GM18499 (cell line): ENCODE data around the gene NLRP8.
"Not testable (repeated sequence)": the region's sequence is repeated elsewhere in the genome, so short reads cannot be mapped to it uniquely, and the experiment has no call there.

Experiments used
- ATAC-seq: cut with Tn5 transposase; IDR thresholded peaks from one replicate; pipeline ENCODE4 v1.9.1; 2021; ENCODE audit warnings: moderate number of reproducible peaks; ENCODE audit not compliant: insufficient read depth, unreplicated experiment

Gene NLRP8

GRCh38 chr19:55962186-55962585 is 14.6 kb downstream of the NLRP8 start:
- ATAC-seq = no peak

- no peak for ATAC-seq
Measured at GRCh38 chr19:55973982-55974381, 26.4 kb downstream of the NLRP8 start.

GRCh38 chr19:55980415-55980814 is 32.8 kb downstream of the NLRP8 start:
- no peak for ATAC-seq

- no peak for ATAC-seq
Measured at GRCh38 chr19:55985254-55985653, 37.6 kb downstream of the NLRP8 start.

- no peak for ATAC-seq
Measured at GRCh38 chr19:55986487-55986886, 38.9 kb downstream of the NLRP8 start, which contains the start of gene NLRP5. Gene NLRP5 (plus strand): TSS chr19:55986775.

- ATAC-seq = no peak
Measured at GRCh38 chr19:55990831-55991230, 43.2 kb downstream of the NLRP8 start.

- ATAC-seq = no peak
Measured at GRCh38 chr19:55993492-55993891, 45.9 kb downstream of the NLRP8 start.

GRCh38 chr19:56014765-56015164 is 67.1 kb downstream of the NLRP8 start:
- ATAC-seq = no peak

- no peak for ATAC-seq
Measured at GRCh38 chr19:56015756-56016155, 68.1 kb downstream of the NLRP8 start.

GRCh38 chr19:56019325-56019724 is 71.7 kb downstream of the NLRP8 start:
- ATAC-seq = not testable (repeated sequence)

GRCh38 chr19:56020355-56020975 is 72.8 kb downstream of the NLRP8 start:
- not testable (repeated sequence) for ATAC-seq

GRCh38 chr19:56026769-56027168 is 79.1 kb downstream of the NLRP8 start:
- ATAC-seq = no peak
